ENCODE results near the gene FGD5. TPM values are rescaled to one million over a fixed set of nuclear protein-coding genes. Genes with fewer than 3 reads are reported as not detected.

FGD5 gene
- total RNA-seq, 4 donors from 2014 or later = 3.8 to 10.2 (median 7.6) TPM

DNA sequence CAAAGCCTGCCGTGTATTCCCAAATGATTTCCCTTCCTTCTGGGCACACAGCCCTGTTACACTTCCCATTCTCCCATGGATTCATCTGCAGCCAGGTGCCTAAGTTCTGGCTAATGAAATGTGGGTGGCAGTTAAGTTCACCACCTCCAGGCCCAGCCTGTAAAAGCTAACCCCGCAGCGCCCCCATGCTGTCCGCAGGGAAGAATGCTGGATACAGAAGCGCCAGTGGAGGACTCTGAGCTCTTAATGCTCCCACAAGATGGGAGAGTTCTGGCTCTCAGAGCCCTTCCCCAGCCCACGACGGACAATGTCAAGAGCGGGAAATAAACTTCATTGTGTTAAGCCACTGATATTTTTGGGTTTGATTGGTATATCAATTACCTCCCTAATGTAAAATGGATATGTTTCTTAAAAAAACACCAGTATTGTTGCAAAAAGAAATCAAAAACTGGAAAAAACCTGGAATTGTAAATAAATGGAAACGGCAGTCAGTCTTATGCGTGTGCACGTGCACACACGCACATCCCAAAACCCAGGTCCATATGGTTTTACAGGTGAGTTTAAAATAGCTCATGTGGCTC lies 37.7 kb upstream of the FGD5 start:
- TF ChIP-seq POLR2A (IDR thresholded peaks at IDR 0.05) (no peak), CTCF (IDR thresholded peaks at IDR 0.05) (no peak)
- no peak overlapping the region for H3K4me3 ChIP-seq (ENCODE audit: low read depth, poor library complexity, severe bottlenecking)
- intact Hi-C loops (cut with DNase I; ENCODE audit: low total_unique reads) = no loop called here
- peak in 1 of 2 donors; percentile 83 for DNase-seq (ENCODE audit: low spot score in 2 of 2)
- WGBS, 2 donors = 41 to 44% methylated on average over 12 of the region's 12 CpGs

DNA sequence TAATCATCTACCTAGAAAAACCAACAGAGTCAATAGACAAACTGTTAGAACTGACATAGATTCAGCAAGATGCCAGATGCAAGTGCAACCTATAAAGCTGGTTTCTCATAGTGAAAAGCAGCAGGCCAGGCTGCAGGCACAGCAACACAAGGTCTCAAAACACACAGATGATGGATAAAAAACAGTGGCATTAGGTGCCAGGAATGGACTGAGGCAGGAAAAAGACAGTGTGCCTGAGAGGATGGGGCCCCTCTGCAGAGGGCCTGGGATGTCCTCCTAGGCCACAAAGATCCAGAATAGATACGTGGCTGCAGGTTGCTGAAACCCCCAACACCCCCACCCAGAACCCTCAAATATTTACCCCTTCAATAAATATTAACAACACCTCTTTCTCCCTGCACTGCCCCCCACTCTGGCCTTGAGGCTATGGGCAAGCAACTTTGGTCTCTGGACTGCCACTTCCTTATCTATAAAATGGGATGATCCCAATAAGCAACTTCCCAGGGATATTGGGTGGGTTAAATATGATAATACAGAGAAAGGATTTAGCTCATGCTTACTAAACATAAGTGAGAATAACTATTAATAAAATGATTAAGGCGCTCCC lies 35.2 kb upstream of the FGD5 start:
- no peak overlapping the region for H3K4me3 ChIP-seq (ENCODE audit: low read depth, poor library complexity, severe bottlenecking)
- 73 to 83% methylated on average over 2 of the region's 2 CpGs for WGBS, 2 donors
- intact Hi-C loops (cut with DNase I; ENCODE audit: low total_unique reads) = no loop called here
- peak in 1 of 2 donors; percentile 21 for DNase-seq (ENCODE audit: low spot score in 2 of 2)
- TF ChIP-seq CTCF (IDR thresholded peaks at IDR 0.05) = no peak
- no peak for TF ChIP-seq POLR2A (IDR thresholded peaks at IDR 0.05)

- peak in 1 of 2 donors; percentile 82 for DNase-seq (ENCODE audit: low spot score in 2 of 2)
- WGBS, 2 donors = 59 to 62% methylated on average over 8 of the region's 8 CpGs
- no peak for TF ChIP-seq CTCF (IDR thresholded peaks at IDR 0.05)
- TF ChIP-seq POLR2A (IDR thresholded peaks at IDR 0.05) = no peak
- no peak overlapping the region for H3K4me3 ChIP-seq (ENCODE audit: low read depth, poor library complexity, severe bottlenecking)
- intact Hi-C loops (cut with DNase I; ENCODE audit: low total_unique reads) = no loop called here
Observed at GRCh38 chr3:14784087-14784681, 34.6 kb upstream of the FGD5 start.

DNA sequence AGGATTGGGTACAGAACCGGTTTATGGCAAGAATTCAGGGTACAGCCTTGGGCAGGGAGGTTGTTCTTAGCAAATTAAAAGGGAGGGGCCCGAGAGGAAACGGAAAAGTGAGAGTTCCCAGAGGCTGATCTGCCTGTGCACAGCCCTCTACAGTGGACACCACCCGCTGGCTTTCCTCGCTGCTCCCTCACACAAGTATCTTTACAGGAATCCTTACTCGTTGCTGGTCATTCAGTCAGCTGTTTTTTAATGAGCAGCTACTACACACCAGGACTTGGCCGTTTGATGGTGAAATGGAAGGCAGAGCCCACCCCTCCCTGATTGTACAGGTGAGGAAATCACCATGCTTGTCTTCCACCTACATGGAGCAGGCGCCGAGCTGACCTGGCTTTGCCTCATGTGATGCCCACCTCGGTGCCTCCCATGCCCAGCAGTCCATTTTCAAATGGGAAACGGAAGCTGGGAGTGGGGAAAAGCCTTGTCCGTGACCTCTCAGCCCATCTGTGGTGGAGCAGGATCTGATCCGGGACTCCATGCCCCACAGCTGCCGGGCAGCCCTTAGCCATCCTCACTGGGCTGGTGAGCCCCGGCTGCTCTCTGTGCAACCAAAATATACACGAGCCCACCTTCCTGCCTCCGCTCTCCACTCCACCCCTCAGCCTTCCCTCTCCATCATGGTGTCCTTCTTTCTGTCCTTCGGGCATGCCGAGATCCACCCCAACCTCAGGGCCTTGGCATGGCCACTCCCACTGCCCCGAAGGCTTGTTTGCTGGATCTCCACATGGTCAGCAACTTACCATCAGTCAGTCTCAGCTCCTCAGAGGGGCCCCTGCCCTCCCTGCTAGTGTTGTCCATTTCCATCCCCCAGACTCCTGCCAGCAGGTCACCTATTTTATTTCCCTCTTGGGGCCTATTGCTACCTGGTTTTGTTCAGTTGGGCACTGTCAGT lies 33.3 kb upstream of the FGD5 start:
- peak in 1 of 2 donors; percentile 72 for DNase-seq (ENCODE audit: low spot score in 2 of 2)
- intact Hi-C loops (cut with DNase I; ENCODE audit: low total_unique reads) = no loop called here
- WGBS, 2 donors = 72 to 76% methylated on average over 20 of the region's 20 CpGs
- no peak for TF ChIP-seq POLR2A (IDR thresholded peaks at IDR 0.05)
- no peak for TF ChIP-seq CTCF (IDR thresholded peaks at IDR 0.05)
- no peak overlapping the region for H3K4me3 ChIP-seq (ENCODE audit: low read depth, poor library complexity, severe bottlenecking)

GRCh38 chr3:14786369-14786768 lies 32.4 kb upstream of the FGD5 start:
- WGBS, 2 donors = 92 to 95% methylated on average over 3 of the region's 3 CpGs
- DNase-seq (ENCODE audit: low spot score in 2 of 2) = peak in 1 of 2 donors; percentile 3
- no peak overlapping the region for H3K4me3 ChIP-seq (ENCODE audit: low read depth, poor library complexity, severe bottlenecking)
- no peak for TF ChIP-seq CTCF (IDR thresholded peaks at IDR 0.05)
- no peak for TF ChIP-seq POLR2A (IDR thresholded peaks at IDR 0.05)
- intact Hi-C loops (cut with DNase I; ENCODE audit: low total_unique reads) = no loop called here
